Vagina (tissue), 2 donors: Measurements from ENCODE around the gene CADPS2. TPM values are rescaled to one million over a fixed set of nuclear protein-coding genes. Genes with fewer than 3 reads are reported as not detected.

Experiments used
- DNase-seq, 2 donors: peaks; one replicate each; pipeline ENCODE4 v3.0.0-alpha.2; 2017; ENCODE audit errors: extremely low spot score in 2 of 2
- H3K27ac ChIP-seq: fragments of 200-600 bp; sonication (generic); one replicate; pipeline ENCODE4 v1.5.1; 2019
- H3K27me3 ChIP-seq: fragments of 200-600 bp; sonication (generic); one replicate; pipeline ENCODE4 v1.5.1; 2019
- H3K36me3 ChIP-seq, 2 donors: fragments of 200-600 bp; sonication (generic); one replicate each; pipeline ENCODE4 v1.5.1; 2017 to 2019
- H3K4me1 ChIP-seq: fragments of 200-600 bp; sonication (generic); one replicate; pipeline ENCODE4 v1.5.1; 2019
- H3K4me3 ChIP-seq, 2 donors: fragments of 200-600 bp; sonication (generic); 1 replicate in 1 of 2; 2 replicates in 1 of 2; pipeline ENCODE4 v1.5.1; 2016 to 2019
- H3K9me3 ChIP-seq: fragments of 200-600 bp; sonication (generic); one replicate; pipeline ENCODE4 v1.5.1; 2019
- POLR2A ChIP-seq, 2 donors: fragments of 450-650 bp; IDR thresholded peaks; one replicate each; pipeline ENCODE4 v1.6.1; 2017; ENCODE audit warnings: antibody characterized with exemption in 2 of 2, mild to moderate bottlenecking in 2 of 2, moderate library complexity in 2 of 2
- POLR2AphosphoS5 ChIP-seq, 2 donors: sonication (generic); formaldehyde crosslinking; IDR thresholded peaks; one replicate each; pipeline ENCODE4 v1.9.0; 2017; ENCODE audit warnings: antibody characterized with exemption in 2 of 2, mild to moderate bottlenecking in 2 of 2, low read depth in 1 of 2; ENCODE audit not compliant: insufficient read depth in 1 of 2
- intact Hi-C: fragments of 100-400 bp; cut with DNase I; formaldehyde crosslinking; loops from one replicate; pipeline ENCODE4 v1.15.1; 2023
- total RNA-seq: library from RNA; depleted of rRNA; stranded (reverse); fragments of >200 nt; gene quantifications from one replicate; pipeline ENCODE4 v1.2.3, GENCODE V29; 2016
- TF ChIP-seq, protein P1 (sequence below), 3 experiments: fragments of 450-650 bp in 2 of 3; fragments of 200-600 bp in 1 of 3; sonication (generic) in 1 of 3; IDR thresholded peaks; one replicate each; pipeline ENCODE4 v1.5.1; 2017 to 2019; ENCODE audit warnings: antibody characterized with exemption in 3 of 3, mild to moderate bottlenecking in 2 of 3, moderate library complexity in 2 of 3

The CADPS2 gene
- total RNA-seq, 1 donor from 2014 or later = 25.5 TPM

DNA sequence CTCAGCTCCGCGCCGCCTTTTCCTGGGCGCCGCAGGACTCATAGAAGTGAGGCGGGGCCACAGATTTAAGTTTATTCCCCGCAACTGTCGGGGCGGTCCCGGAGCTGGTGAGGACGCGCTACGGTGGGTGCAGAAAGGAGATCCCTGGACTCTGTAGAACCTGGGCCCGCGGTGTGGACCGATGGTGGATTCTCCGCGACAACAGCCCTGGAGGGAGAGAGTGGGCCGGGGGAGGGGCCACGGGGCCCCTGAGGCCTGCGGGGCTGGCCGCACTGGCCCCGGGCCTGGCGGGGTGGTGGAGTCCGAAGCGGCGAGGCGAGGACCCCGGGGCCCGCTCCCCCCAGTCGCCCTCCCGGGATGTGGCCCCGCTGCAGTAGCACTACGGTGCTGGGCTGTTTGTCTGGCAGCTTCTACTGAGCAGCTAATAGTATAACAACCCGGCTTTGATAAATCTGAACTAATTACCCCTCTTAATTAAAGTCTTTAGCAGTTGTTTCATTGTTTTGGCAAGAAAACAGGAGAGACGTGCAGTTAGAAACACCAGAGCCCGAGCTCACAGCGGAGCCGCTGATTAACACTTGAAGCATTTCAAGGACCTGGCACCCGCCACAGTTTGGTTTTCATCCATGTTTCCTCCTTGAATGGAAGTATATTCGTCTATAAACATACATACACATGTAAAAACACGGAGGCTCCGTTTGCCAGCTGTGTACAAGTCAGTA lies 585.9 kb downstream of the CADPS2 start:
- Histone ChIP-seq H3K27ac (no peak overlapping the region), H3K4me1 (peaks cover 29% of the 10 kb centered on the region), H3K36me3 (no peaks in the 10 kb centered on the region), H3K27me3 (peaks cover 37% of the 10 kb centered on the region), H3K4me3 (no peak overlapping the region), H3K9me3 (no peaks in the 10 kb centered on the region)
- TF ChIP-seq POLR2AphosphoS5 (IDR thresholded peaks at IDR 0.05; ENCODE audit: insufficient read depth in 1 of 2, low read depth in 1 of 2) (no peak), POLR2A (IDR thresholded peaks at IDR 0.05) (no peak)
- TF ChIP-seq, protein P1, sequence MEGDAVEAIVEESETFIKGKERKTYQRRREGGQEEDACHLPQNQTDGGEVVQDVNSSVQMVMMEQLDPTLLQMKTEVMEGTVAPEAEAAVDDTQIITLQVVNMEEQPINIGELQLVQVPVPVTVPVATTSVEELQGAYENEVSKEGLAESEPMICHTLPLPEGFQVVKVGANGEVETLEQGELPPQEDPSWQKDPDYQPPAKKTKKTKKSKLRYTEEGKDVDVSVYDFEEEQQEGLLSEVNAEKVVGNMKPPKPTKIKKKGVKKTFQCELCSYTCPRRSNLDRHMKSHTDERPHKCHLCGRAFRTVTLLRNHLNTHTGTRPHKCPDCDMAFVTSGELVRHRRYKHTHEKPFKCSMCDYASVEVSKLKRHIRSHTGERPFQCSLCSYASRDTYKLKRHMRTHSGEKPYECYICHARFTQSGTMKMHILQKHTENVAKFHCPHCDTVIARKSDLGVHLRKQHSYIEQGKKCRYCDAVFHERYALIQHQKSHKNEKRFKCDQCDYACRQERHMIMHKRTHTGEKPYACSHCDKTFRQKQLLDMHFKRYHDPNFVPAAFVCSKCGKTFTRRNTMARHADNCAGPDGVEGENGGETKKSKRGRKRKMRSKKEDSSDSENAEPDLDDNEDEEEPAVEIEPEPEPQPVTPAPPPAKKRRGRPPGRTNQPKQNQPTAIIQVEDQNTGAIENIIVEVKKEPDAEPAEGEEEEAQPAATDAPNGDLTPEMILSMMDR (IDR thresholded peaks at IDR 0.05) = no peak
- DNase-seq = no peak
- intact Hi-C loops = no loop called here

DNA sequence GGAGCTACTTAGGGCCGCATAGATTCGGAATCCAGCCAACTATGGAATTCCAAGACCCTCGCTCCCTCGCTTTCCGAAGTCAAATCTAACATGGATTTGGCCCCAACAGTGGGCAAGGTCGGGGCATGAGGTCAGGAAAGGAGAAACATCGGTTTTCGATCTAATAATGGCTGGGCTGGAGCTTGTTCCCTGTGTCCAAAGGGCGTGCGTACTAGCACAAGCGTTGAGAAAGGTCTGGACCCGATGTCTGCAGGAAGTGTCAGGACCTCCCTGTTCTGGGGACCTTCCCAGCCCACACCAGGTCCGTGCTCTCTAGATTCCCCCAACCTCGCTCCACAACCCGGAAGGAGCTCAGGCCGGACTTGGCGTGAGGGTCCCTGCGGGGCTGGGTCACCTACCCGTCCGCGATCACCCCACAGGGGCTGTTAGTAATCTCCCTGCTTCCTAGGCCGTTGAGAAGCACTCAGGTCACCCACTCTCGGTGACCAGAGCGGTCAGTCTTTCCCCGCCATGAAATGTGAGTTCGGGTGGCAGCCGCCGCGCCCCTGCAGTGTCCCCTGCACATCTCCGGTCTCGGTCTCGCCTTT lies 586.5 kb downstream of the CADPS2 start:
- no peak for DNase-seq
- intact Hi-C loops = no loop called here
- H3K4me1 ChIP-seq = peaks cover 22% of the 10 kb centered on the region
- H3K27me3 ChIP-seq = peaks cover 32% of the 10 kb centered on the region
- H3K36me3 ChIP-seq = no peaks in the 10 kb centered on the region
- H3K27ac ChIP-seq = no peak overlapping the region
- H3K4me3 ChIP-seq = no peak overlapping the region
- no peak for TF ChIP-seq POLR2A (IDR thresholded peaks at IDR 0.05)
- TF ChIP-seq, protein P1 (IDR thresholded peaks at IDR 0.05) = no peak
- no peak for TF ChIP-seq POLR2AphosphoS5 (IDR thresholded peaks at IDR 0.05; ENCODE audit: insufficient read depth in 1 of 2, low read depth in 1 of 2)
- no peaks in the 10 kb centered on the region for H3K9me3 ChIP-seq

DNA sequence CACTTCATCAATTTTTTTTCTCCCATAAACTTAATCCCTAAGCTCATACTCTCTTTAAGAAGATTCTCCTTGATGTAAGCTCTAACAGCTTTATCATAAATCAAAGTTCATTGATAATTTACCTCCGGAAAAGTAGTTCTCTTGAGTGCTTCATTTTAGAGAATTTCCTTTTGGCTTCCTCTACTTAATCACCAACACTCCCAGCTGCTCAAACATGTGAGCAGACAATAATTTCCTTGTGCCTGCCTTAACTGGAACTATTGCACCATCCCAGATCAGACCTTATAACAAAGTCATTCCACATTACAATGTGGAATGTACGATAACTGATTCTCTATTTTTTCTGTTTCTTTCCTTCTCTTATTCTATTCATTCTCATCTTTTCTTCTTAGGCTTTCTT lies 587.6 kb downstream of the CADPS2 start:
- intact Hi-C loops = no loop called here
- no peak overlapping the region for H3K27ac ChIP-seq
- peaks cover 12% of the 10 kb centered on the region for H3K4me1 ChIP-seq
- peaks cover 24% of the 10 kb centered on the region for H3K27me3 ChIP-seq
- TF ChIP-seq POLR2AphosphoS5 (IDR thresholded peaks at IDR 0.05; ENCODE audit: insufficient read depth in 1 of 2, low read depth in 1 of 2) (no peak), POLR2A (IDR thresholded peaks at IDR 0.05) (no peak)
- TF ChIP-seq, protein P1 (IDR thresholded peaks at IDR 0.05) = no peak
- H3K36me3 ChIP-seq = no peaks in the 10 kb centered on the region
- DNase-seq = no peak
- no peak overlapping the region for H3K4me3 ChIP-seq
- no peaks in the 10 kb centered on the region for H3K9me3 ChIP-seq

DNA sequence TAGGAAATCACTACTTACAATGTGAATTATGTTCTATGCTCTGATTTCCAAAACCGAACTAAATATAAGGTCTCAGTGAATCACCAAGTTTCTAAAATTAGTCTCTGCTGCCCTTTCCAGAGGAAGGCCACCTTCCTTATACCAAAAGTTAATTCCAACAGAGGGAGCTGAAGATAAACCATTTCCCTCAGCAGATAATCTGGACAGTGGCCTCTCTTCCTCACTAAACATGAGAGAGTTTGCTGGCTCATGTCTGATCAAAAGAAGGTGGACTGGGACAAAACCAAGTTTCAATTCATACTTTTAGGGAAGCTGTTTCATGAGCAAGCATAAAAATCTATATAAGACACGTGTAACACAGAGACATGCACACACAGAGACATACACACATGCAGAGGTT lies 588.1 kb downstream of the CADPS2 start:
- Histone ChIP-seq H3K4me1 (peaks cover 12% of the 10 kb centered on the region), H3K27ac (no peak overlapping the region), H3K27me3 (peaks cover 21% of the 10 kb centered on the region), H3K4me3 (no peak overlapping the region), H3K36me3 (no peaks in the 10 kb centered on the region), H3K9me3 (no peaks in the 10 kb centered on the region)
- intact Hi-C loops = no loop called here
- DNase-seq = no peak
- TF ChIP-seq POLR2A (IDR thresholded peaks at IDR 0.05) (no peak), POLR2AphosphoS5 (IDR thresholded peaks at IDR 0.05; ENCODE audit: insufficient read depth in 1 of 2, low read depth in 1 of 2) (no peak)
- TF ChIP-seq, protein P1 (IDR thresholded peaks at IDR 0.05) = no peak

DNA sequence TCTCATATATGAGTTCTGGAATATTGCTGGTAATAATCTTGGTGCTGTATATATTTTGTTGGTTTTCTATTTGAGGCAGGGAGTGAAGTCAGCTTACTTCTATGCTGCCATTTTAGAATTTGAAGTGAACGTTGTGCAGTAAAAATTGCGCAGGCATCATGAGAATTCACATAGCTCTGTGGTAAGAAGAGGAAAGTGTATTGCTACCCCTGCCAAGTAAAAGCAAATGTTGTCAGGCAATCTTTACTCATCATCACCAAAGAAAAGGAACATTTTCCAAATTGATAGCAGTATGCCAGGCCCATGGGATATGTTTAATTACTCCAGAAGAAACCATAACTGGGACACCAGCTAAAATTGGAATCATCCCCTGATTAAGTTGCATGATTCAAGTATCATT lies 595.1 kb downstream of the CADPS2 start:
- Histone ChIP-seq H3K4me1 (no peaks in the 10 kb centered on the region), H3K9me3 (no peaks in the 10 kb centered on the region), H3K27me3 (no peaks in the 10 kb centered on the region), H3K27ac (no peak overlapping the region), H3K4me3 (no peak overlapping the region), H3K36me3 (no peaks in the 10 kb centered on the region)
- TF ChIP-seq, protein P1 (IDR thresholded peaks at IDR 0.05) = no peak
- TF ChIP-seq POLR2AphosphoS5 (IDR thresholded peaks at IDR 0.05; ENCODE audit: insufficient read depth in 1 of 2, low read depth in 1 of 2) (no peak), POLR2A (IDR thresholded peaks at IDR 0.05) (no peak)
- intact Hi-C loops = no loop called here
- DNase-seq = no peak
